Left ventricle myocardium inferior (tissue), 1 donor: Measurements from ENCODE around the gene PTTG1. TPM values are rescaled to one million over a fixed set of nuclear protein-coding genes. Genes with fewer than 3 reads are reported as not detected.
"Not testable (repeated sequence)": the region's sequence is repeated elsewhere in the genome, so short reads cannot be mapped to it uniquely, and the experiment has no call there.

Source experiments
- DNase-seq: peaks from one replicate; pipeline ENCODE4 v3.0.0-alpha.2; 2020
- H3K27ac ChIP-seq: fragments of 200-600 bp; replicated peaks from 2 replicates; pipeline ENCODE4 v1.8.0; 2021
- H3K27me3 ChIP-seq: fragments of 200-600 bp; 2 replicates; pipeline ENCODE4 v1.8.0; 2021; ENCODE audit warnings: low read depth
- H3K36me3 ChIP-seq: fragments of 200-600 bp; 2 replicates; pipeline ENCODE4 v1.8.0; 2021
- H3K4me1 ChIP-seq: fragments of 200-600 bp; 2 replicates; pipeline ENCODE4 v1.8.0; 2021
- H3K4me3 ChIP-seq: fragments of 200-600 bp; 2 replicates; pipeline ENCODE4 v1.8.0; 2021; ENCODE audit warnings: mild to moderate bottlenecking, moderate library complexity
- H3K9me3 ChIP-seq: fragments of 200-600 bp; replicated peaks from 2 replicates; pipeline ENCODE4 v1.8.0; 2021
- CTCF ChIP-seq: fragments of 200-600 bp; IDR thresholded peaks from 2 replicates; pipeline ENCODE4 v1.8.0; 2021; ENCODE audit warnings: antibody characterized with exemption, mild to moderate bottlenecking, borderline replicate concordance
- intact Hi-C: fragments of 100-400 bp; cut with micrococcal nuclease; formaldehyde crosslinking; loops from one replicate; pipeline ENCODE4 v1.11.0; 2022
- total RNA-seq: library from RNA; stranded (reverse); fragmentation: NEBNext Ultra II Directional; extraction: Animal tissue kit (Norgen Biotek cat#: 25700); gene quantifications from one replicate; pipeline ENCODE4 v1.2.1, GENCODE V29; 2021
- donor health status: DM: no; HTN: yes; CAD: no; lungs with severe emphysema.

The PTTG1 gene
- total RNA-seq, 1 donor from 2014 or later = 0.88 TPM

DNA sequence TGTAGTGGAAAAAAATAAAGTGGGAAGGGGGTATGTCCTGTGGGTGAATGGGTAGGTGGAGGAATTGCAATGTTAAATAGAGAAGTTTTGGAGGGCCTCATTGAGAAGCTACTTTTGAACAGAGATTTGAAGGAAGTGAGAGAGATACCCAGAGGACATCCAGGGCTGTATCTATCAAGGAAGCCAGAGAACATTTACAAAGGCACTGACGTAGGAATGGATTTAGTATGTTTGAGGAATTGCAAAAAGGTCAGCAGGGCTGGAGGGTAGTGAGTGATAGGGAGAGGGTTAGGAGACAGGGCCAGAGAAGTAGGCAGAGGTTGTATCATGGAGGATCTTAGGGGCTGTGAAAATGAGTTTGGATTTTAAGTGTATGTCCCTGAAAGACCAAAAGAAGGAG is 13.9 kb downstream of the PTTG1 start:
- Histone ChIP-seq H3K4me1 (peaks cover 7% of the 10 kb centered on the region), H3K27me3 (peaks cover 6% of the 10 kb centered on the region), H3K36me3 (no peaks in the 10 kb centered on the region), H3K4me3 (no peak overlapping the region), H3K27ac (no peak overlapping the region), H3K9me3 (no peaks in the 10 kb centered on the region)
- TF ChIP-seq CTCF = no peak
- no peak for DNase-seq
- intact Hi-C loops = no loop called here

GRCh38 chr5:160436017-160436416 is 14.4 kb downstream of the PTTG1 start:
- no peak for TF ChIP-seq CTCF
- H3K4me1 ChIP-seq = peaks cover 7% of the 10 kb centered on the region
- intact Hi-C loops = no loop called here

GRCh38 chr5:160436661-160437060 is 15.0 kb downstream of the PTTG1 start:
- H3K4me1 ChIP-seq, H3K9me3 ChIP-seq, intact Hi-C loops, DNase-seq, H3K27ac ChIP-seq, H3K4me3 ChIP-seq, H3K36me3 ChIP-seq, H3K27me3 ChIP-seq: not testable (repeated sequence)

More at GRCh38 chr5:160436017-160436416, 14.4 kb downstream of the PTTG1 start:
- H3K27me3 ChIP-seq = peaks cover 6% of the 10 kb centered on the region
- DNase-seq = no peak
- no peak overlapping the region for H3K4me3 ChIP-seq
- H3K27ac ChIP-seq = no peak overlapping the region
- H3K36me3 ChIP-seq = no peaks in the 10 kb centered on the region
- H3K9me3 ChIP-seq = no peaks in the 10 kb centered on the region

DNA sequence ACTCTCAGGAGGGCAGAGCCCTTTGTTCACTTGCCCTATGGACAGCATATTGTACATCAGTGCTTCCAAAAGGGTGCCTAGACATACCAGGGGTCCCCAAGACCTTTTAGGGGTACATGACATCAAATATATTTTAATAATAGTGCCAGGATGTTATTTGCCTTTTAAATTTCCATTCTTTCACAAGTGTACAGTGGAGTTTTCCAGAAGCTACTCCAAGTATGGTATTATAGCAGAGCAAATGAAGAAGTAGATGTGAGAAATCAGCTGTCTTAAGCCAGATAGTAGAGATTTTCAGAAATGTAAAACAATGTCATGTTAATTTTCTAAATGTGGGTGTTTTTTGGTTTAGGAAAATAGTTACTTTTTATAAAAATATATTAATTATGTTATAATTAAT is 15.6 kb downstream of the PTTG1 start:
- DNase-seq = no peak
- peaks cover 7% of the 10 kb centered on the region for H3K4me1 ChIP-seq
- peaks cover 6% of the 10 kb centered on the region for H3K27me3 ChIP-seq
- no peak overlapping the region for H3K27ac ChIP-seq
- intact Hi-C loops = no loop called here
- H3K9me3 ChIP-seq = no peaks in the 10 kb centered on the region
- no peak overlapping the region for H3K4me3 ChIP-seq
- TF ChIP-seq CTCF = no peak
- H3K36me3 ChIP-seq = no peaks in the 10 kb centered on the region

- H3K27ac ChIP-seq = peak overlapping the region; percentile 29
- TF ChIP-seq CTCF = peak; percentile 78
- no peak for DNase-seq
Observed at GRCh38 chr5:160438316-160439204, 16.9 kb downstream of the PTTG1 start.

DNA sequence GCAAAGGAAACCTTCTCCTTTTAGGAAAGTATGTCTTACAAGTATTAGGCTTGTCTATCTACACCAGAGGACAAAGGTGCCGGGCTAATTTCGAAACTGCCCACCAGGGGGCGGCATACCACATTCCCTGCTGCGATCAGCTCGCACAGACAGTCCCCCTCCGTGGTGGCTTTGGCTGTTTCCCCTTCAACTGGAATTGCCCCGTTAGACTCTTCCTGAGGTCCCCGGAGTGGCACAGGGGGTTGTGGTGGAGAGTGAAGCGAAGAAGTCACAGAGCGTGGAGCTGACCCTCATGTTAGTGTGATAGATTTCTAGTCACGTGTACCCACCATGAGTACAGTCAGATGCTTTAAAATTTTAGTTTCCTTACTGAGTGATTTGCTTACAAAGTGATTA is 17.5 kb downstream of the PTTG1 start:
- DNase-seq = peak; percentile 87
- H3K27ac ChIP-seq = peak overlapping the region; percentile 29
- H3K4me3 ChIP-seq = peak overlapping the region; percentile 65
- H3K27me3 ChIP-seq = peaks cover 6% of the 10 kb centered on the region
- H3K36me3 ChIP-seq = no peaks in the 10 kb centered on the region
- peaks cover 7% of the 10 kb centered on the region for H3K4me1 ChIP-seq
- TF ChIP-seq CTCF = peak; percentile 92
- intact Hi-C loops = no loop called here
- no peaks in the 10 kb centered on the region for H3K9me3 ChIP-seq

More at GRCh38 chr5:160438316-160439204, 16.9 kb downstream of the PTTG1 start:
- intact Hi-C loops = no loop called here
- H3K4me1 ChIP-seq = peaks cover 7% of the 10 kb centered on the region
- peaks cover 6% of the 10 kb centered on the region for H3K27me3 ChIP-seq
- peak overlapping the region; percentile 65 for H3K4me3 ChIP-seq
- H3K36me3 ChIP-seq = no peaks in the 10 kb centered on the region
- no peaks in the 10 kb centered on the region for H3K9me3 ChIP-seq
